ENCODE data around the gene PRDM4.

The PRDM4 gene

DNA sequence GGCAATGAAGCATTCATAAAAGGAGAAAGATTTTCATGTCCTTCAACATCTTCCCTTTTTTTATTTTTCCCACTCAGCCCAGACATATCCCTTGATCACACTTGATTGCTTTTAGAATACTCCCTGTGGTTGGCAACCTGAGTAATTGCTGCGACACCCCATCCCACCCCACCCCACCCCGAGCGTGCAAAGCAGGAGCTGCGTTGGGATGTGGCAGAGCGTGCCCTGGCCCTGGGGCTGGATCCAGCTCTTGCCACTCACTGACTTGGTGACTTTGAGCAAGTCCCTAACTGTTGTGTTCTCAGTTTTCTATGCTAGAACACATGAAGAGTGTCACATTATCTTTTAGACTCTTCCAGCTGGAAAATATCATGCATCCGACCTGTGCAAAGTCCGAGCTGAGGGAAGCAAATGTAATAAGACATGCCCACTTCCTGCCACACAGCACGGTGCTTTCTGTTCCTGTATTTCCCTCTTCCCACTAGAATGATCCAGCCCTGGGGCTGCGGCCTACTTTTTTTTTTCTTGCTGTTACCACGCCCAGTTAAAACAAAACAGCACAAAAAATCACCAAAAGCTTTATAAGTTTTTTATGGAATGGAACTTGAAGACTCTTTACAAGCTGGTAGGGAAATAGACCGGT, 17.6 kb upstream of the PRDM4 start:
- H3K27me3 ChIP-seq (ENCODE audit: insufficient read depth, poor library complexity, severe bottlenecking), result peaks cover 28% of the 10 kb centered on the region
- TF ChIP-seq, protein P1, sequence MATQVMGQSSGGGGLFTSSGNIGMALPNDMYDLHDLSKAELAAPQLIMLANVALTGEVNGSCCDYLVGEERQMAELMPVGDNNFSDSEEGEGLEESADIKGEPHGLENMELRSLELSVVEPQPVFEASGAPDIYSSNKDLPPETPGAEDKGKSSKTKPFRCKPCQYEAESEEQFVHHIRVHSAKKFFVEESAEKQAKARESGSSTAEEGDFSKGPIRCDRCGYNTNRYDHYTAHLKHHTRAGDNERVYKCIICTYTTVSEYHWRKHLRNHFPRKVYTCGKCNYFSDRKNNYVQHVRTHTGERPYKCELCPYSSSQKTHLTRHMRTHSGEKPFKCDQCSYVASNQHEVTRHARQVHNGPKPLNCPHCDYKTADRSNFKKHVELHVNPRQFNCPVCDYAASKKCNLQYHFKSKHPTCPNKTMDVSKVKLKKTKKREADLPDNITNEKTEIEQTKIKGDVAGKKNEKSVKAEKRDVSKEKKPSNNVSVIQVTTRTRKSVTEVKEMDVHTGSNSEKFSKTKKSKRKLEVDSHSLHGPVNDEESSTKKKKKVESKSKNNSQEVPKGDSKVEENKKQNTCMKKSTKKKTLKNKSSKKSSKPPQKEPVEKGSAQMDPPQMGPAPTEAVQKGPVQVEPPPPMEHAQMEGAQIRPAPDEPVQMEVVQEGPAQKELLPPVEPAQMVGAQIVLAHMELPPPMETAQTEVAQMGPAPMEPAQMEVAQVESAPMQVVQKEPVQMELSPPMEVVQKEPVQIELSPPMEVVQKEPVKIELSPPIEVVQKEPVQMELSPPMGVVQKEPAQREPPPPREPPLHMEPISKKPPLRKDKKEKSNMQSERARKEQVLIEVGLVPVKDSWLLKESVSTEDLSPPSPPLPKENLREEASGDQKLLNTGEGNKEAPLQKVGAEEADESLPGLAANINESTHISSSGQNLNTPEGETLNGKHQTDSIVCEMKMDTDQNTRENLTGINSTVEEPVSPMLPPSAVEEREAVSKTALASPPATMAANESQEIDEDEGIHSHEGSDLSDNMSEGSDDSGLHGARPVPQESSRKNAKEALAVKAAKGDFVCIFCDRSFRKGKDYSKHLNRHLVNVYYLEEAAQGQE (IDR thresholded peaks at IDR 0.05; ENCODE audit: insufficient replicate concordance, low read depth), result no peak
- TF ChIP-seq SPI1 (IDR thresholded peaks at IDR 0.05; ENCODE audit: borderline replicate concordance, low read depth) (peak; percentile 26; the same call in 1 of the 2 replicates), GABPA (IDR thresholded peaks at IDR 0.05; ENCODE audit: low read depth) (no peak), POLR2AphosphoS5 (IDR thresholded peaks at IDR 0.05; ENCODE audit: low read depth) (no peak)
- TF ChIP-seq, protein P2, sequence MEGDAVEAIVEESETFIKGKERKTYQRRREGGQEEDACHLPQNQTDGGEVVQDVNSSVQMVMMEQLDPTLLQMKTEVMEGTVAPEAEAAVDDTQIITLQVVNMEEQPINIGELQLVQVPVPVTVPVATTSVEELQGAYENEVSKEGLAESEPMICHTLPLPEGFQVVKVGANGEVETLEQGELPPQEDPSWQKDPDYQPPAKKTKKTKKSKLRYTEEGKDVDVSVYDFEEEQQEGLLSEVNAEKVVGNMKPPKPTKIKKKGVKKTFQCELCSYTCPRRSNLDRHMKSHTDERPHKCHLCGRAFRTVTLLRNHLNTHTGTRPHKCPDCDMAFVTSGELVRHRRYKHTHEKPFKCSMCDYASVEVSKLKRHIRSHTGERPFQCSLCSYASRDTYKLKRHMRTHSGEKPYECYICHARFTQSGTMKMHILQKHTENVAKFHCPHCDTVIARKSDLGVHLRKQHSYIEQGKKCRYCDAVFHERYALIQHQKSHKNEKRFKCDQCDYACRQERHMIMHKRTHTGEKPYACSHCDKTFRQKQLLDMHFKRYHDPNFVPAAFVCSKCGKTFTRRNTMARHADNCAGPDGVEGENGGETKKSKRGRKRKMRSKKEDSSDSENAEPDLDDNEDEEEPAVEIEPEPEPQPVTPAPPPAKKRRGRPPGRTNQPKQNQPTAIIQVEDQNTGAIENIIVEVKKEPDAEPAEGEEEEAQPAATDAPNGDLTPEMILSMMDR (IDR thresholded peaks at IDR 0.05; ENCODE audit: insufficient read depth, low read length), result no peak

DNA sequence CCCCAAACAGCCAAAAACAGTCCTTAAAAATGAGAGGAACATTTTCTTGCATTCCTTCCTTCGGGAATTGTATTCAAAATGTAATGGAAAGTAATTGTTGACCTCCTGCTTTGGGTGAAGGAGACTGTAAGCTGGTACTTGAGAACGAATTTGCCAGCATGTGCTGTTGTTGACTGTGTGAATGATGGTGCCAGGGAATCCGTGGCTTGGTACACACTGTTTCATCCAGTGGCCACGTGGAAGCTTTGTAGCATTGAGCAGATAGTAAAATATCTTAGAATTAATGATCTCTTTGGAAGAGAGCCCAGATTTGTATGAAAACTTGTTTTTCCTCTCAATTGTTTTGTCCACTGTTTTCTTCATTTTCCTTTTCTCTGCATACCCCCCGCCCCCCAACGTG, 15.2 kb upstream of the PRDM4 start:
- no peak for DNase-seq (ENCODE audit: low read depth in 1 of 2, low spot score in 1 of 2)
- H3K4me3 ChIP-seq (replicated peaks; ENCODE audit: insufficient read depth, low read length), result no peak overlapping the region
- no peak overlapping the region for H3K27ac ChIP-seq (replicated peaks)
- TF ChIP-seq POLR2AphosphoS5 (IDR thresholded peaks at IDR 0.05; ENCODE audit: low read depth) (no peak), GABPA (IDR thresholded peaks at IDR 0.05; ENCODE audit: low read depth) (no peak), SPI1 (IDR thresholded peaks at IDR 0.05; ENCODE audit: borderline replicate concordance, low read depth) (no peak)
- TF ChIP-seq, protein P2 (IDR thresholded peaks at IDR 0.05; ENCODE audit: insufficient read depth, low read length), result no peak
- TF ChIP-seq, protein P1 (IDR thresholded peaks at IDR 0.05; ENCODE audit: insufficient replicate concordance, low read depth), result no peak
- peaks cover 36% of the 10 kb centered on the region for H3K27me3 ChIP-seq (ENCODE audit: insufficient read depth, poor library complexity, severe bottlenecking)

More for the DNA sequence above, 17.6 kb upstream of the PRDM4 start:
- Histone ChIP-seq H3K4me3 (replicated peaks; ENCODE audit: insufficient read depth, low read length) (no peak overlapping the region), H3K27ac (replicated peaks) (peak overlapping the region; percentile 68)
- no peak for DNase-seq (ENCODE audit: low read depth in 1 of 2, low spot score in 1 of 2)

DNA sequence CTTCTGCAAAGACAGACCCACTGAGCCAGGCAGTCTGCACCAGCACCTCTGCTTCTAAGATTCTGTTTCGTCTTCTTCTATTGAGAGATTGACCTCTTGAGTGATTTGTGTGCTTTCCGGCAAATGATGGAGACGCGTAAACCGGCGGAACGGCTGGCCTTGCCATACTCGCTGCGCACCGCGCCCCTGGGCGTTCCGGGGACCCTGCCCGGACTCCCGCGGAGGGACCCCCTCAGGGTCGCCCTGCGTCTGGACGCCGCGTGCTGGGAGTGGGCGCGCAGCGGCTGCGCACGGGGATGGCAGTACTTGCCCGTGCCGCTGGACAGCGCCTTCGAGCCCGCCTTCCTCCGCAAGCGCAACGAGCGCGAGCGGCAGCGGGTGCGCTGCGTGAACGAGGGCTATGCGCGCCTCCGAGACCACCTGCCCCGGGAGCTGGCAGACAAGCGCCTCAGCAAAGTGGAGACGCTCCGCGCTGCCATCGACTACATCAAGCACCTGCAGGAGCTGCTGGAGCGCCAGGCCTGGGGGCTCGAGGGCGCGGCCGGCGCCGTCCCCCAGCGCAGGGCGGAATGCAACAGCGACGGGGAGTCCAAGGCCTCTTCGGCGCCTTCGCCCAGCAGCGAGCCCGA, 14.3 kb upstream of the PRDM4 start:
- peaks cover 36% of the 10 kb centered on the region for H3K27me3 ChIP-seq (ENCODE audit: insufficient read depth, poor library complexity, severe bottlenecking)
- no peak overlapping the region for H3K4me3 ChIP-seq (replicated peaks; ENCODE audit: insufficient read depth, low read length)
- DNase-seq (ENCODE audit: low read depth in 1 of 2, low spot score in 1 of 2), result no peak
- TF ChIP-seq, protein P1 (IDR thresholded peaks at IDR 0.05; ENCODE audit: insufficient replicate concordance, low read depth), result peak; percentile 84
- no peak for TF ChIP-seq GABPA (IDR thresholded peaks at IDR 0.05; ENCODE audit: low read depth)
- no peak overlapping the region for H3K27ac ChIP-seq (replicated peaks)

Data from HL-60 (cell line).